Measurements from ENCODE around the gene UBIAD1. TPM values are rescaled to one million over a fixed set of nuclear protein-coding genes. Genes with fewer than 3 reads are reported as not detected.

Gene UBIAD1
- total RNA-seq, 2 donors from 2014 or later, result 5.9 to 12.7 TPM

DNA sequence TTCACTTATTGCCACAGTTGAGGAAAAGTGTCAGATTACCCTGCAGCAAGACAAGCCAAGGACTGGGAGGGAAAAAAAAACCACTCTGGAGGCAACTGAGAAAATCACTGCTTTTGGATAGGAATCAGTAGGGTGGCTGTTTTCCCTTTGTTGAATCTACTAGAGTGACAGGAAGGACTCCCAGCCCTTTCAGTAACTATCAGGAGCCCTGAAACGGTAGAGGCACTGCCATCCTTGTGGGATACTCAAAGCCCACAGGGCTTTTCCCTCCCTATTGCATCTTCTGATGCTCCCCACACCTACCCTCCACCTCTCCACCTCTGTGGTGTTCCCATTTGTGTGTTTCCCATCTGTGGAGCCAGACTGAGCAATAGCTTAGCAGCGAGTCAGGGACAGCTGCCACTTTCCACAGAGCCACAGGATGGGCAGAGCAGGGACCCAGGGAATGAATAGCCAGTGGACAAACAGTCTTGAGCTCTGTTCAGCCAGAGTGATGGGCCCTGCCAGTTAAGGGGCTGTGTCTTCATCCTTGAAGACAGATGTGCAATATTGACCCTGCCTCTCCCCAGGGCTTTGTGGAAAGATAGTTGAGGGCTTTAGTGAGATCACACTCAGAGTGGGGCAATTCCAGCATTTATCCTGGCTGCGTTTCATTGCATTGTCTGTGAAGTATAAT, 13.9 kb downstream of the UBIAD1 start:
- DNase-seq, result no peak

DNA sequence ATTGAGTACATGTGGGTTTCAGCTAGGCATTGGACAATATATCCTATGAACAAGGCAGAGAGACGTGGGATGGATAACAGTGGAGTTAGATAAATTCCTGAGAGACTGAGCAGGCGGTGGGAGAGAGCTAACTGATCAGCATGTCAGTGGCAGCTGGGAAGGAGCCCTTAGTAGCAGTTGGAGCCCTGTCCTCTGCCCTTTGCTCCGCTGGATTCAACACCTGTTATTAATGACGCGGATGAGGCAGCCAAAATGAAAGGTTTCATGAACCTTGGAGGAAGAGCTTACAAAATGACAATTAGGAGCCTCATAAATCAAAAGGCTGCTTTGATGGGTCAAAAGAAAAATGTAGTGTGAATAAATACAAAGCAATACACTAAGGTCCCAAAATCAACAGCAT, 16.1 kb downstream of the UBIAD1 start:
- Histone ChIP-seq H3K4me1 (no peaks in the 10 kb centered on the region), H3K27ac (no peak overlapping the region), H3K9me3 (no peaks in the 10 kb centered on the region), H3K36me3 (replicated peaks in 1 of 2; ENCODE audit: insufficient read depth in 1 of 2, low read depth in 2 of 2) (peaks cover 0 to 11% of the 10 kb centered on the region in 2 donors), H3K4me3 (no peak overlapping the region), H3K27me3 (no peaks in the 10 kb centered on the region)
- TF ChIP-seq, protein P1, sequence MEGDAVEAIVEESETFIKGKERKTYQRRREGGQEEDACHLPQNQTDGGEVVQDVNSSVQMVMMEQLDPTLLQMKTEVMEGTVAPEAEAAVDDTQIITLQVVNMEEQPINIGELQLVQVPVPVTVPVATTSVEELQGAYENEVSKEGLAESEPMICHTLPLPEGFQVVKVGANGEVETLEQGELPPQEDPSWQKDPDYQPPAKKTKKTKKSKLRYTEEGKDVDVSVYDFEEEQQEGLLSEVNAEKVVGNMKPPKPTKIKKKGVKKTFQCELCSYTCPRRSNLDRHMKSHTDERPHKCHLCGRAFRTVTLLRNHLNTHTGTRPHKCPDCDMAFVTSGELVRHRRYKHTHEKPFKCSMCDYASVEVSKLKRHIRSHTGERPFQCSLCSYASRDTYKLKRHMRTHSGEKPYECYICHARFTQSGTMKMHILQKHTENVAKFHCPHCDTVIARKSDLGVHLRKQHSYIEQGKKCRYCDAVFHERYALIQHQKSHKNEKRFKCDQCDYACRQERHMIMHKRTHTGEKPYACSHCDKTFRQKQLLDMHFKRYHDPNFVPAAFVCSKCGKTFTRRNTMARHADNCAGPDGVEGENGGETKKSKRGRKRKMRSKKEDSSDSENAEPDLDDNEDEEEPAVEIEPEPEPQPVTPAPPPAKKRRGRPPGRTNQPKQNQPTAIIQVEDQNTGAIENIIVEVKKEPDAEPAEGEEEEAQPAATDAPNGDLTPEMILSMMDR (IDR thresholded peaks at IDR 0.05), result no peak
- no peak for TF ChIP-seq POLR2A (IDR thresholded peaks at IDR 0.05)
- DNase-seq, result no peak
- ATAC-seq, result no peak
- WGBS, 2 donors, result 83 to 89% methylated on average over 5 of the region's 5 CpGs
- intact Hi-C loops (cut with DNase I), result no loop called here

More for the DNA sequence above, 13.9 kb downstream of the UBIAD1 start:
- Histone ChIP-seq H3K9me3 (no peaks in the 10 kb centered on the region), H3K36me3 (replicated peaks in 1 of 2; ENCODE audit: insufficient read depth in 1 of 2, low read depth in 2 of 2) (peaks cover 0 to 11% of the 10 kb centered on the region in 2 donors), H3K4me1 (peaks cover 8% of the 10 kb centered on the region), H3K4me3 (no peak overlapping the region), H3K27me3 (no peaks in the 10 kb centered on the region), H3K27ac (no peak overlapping the region)
- ATAC-seq, result no peak
- WGBS, 2 donors, result 87 to 100% methylated on average over 3 of the region's 3 CpGs
- intact Hi-C loops (cut with DNase I), result no loop called here
- TF ChIP-seq POLR2A (IDR thresholded peaks at IDR 0.05), result no peak
- TF ChIP-seq, protein P1 (IDR thresholded peaks at IDR 0.05), result no peak

DNA sequence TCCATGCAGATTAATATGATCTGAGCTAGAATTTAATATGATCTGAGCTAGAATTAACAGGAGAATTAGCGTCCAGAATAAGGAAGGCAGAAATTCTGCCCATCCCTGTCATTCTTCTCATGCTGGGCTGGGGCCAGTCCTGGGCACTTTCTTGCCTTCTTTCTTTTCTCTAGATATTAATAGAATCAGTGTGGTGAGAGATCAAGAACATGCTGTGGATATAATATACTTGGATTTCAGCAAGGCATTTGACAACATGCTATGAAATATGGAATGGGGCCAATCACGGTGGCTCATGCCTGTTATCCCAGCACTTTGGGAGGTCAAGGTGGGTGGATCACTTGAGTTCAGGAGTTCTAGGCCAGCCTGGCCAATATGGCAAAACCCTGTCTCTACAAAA, 18.1 kb downstream of the UBIAD1 start:
- H3K36me3 ChIP-seq (replicated peaks in 1 of 2; ENCODE audit: insufficient read depth in 1 of 2, low read depth in 2 of 2), result peaks cover 0 to 10% of the 10 kb centered on the region in 2 donors
- H3K27me3 ChIP-seq, result no peaks in the 10 kb centered on the region
- DNase-seq, result no peak
- ATAC-seq, result no peak
- H3K9me3 ChIP-seq, result no peaks in the 10 kb centered on the region
- TF ChIP-seq, protein P1 (IDR thresholded peaks at IDR 0.05), result no peak
- TF ChIP-seq POLR2A (IDR thresholded peaks at IDR 0.05), result no peak
- H3K4me3 ChIP-seq, result no peak overlapping the region
- H3K27ac ChIP-seq, result no peak overlapping the region
- 80 to 85% methylated on average over 2 of the region's 2 CpGs for WGBS, 2 donors
- H3K4me1 ChIP-seq, result no peaks in the 10 kb centered on the region
- intact Hi-C loops (cut with DNase I), result no loop called here

DNA sequence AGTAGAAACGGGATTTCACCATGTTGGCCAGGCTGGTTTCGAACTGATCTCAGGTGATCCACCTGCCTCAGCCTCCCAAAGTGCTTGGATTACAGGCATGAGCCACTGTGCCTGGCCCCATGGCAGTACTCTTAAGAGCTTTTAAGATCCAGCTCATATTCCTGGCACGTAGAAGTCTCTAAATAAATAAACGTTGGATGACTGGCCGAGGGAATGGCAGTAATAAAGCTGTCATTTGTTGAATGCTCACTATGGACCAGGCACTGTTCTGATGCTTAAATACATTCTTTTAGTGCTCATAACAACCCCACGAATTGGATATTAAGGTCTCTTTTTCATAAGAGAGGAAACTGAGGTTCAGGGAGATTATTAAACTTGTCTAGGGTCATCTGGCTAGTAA, 20.9 kb downstream of the UBIAD1 start:
- Histone ChIP-seq H3K4me3 (no peak overlapping the region), H3K4me1 (no peaks in the 10 kb centered on the region), H3K9me3 (no peaks in the 10 kb centered on the region), H3K36me3 (replicated peaks in 1 of 2; ENCODE audit: insufficient read depth in 1 of 2, low read depth in 2 of 2) (peaks cover 0 to 5% of the 10 kb centered on the region in 2 donors), H3K27ac (no peak overlapping the region), H3K27me3 (no peaks in the 10 kb centered on the region)
- intact Hi-C loops (cut with DNase I), result no loop called here
- TF ChIP-seq, protein P1 (IDR thresholded peaks at IDR 0.05), result no peak
- TF ChIP-seq POLR2A (IDR thresholded peaks at IDR 0.05), result no peak
- WGBS, 2 donors, result 72 to 81% methylated on average over 5 to 6 of the region's 6 CpGs
- ATAC-seq (no peak), DNase-seq (no peak)

DNA sequence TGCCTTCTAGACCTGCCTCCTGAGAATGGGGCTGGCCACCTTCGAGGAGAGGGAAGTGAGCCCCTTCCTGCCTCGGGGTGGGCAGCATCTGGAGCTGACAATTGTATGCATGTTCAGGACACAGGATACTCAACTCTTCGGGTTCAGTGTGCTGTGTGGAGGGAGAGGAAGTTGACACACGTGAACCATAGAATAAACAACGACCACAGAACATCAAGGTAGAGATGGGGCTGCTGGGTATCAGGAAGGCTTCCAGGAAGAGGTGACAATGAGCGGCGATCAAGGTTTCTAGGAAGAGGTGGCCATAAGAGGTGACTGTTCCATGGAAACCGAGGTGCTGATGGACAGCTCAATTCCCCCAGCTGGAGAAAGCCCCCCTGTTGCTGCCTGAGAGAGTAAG, 22.0 kb downstream of the UBIAD1 start:
- intact Hi-C loops (cut with DNase I), result no loop called here
- WGBS, 2 donors, result 62 to 69% methylated on average over 8 of the region's 8 CpGs
- ATAC-seq (no peak), DNase-seq (no peak)
- no peak overlapping the region for H3K27ac ChIP-seq
- TF ChIP-seq, protein P1 (IDR thresholded peaks at IDR 0.05), result no peak
- no peak for TF ChIP-seq POLR2A (IDR thresholded peaks at IDR 0.05)
- H3K36me3 ChIP-seq (replicated peaks in 1 of 2; ENCODE audit: insufficient read depth in 1 of 2, low read depth in 2 of 2), result peaks cover 0 to 5% of the 10 kb centered on the region in 2 donors
- no peaks in the 10 kb centered on the region for H3K9me3 ChIP-seq
- no peaks in the 10 kb centered on the region for H3K4me1 ChIP-seq
- no peak overlapping the region for H3K4me3 ChIP-seq
- no peaks in the 10 kb centered on the region for H3K27me3 ChIP-seq
